Measurements from ENCODE around the gene SPATA31D3. TPM values are rescaled to one million over a fixed set of nuclear protein-coding genes. Genes with fewer than 3 reads are reported as not detected.

SPATA31D3 gene
- total and polyA plus RNA-seq, 3 donors from 2014 or later, result 3.8 to 7.9 (median 7.1) TPM

DNA sequence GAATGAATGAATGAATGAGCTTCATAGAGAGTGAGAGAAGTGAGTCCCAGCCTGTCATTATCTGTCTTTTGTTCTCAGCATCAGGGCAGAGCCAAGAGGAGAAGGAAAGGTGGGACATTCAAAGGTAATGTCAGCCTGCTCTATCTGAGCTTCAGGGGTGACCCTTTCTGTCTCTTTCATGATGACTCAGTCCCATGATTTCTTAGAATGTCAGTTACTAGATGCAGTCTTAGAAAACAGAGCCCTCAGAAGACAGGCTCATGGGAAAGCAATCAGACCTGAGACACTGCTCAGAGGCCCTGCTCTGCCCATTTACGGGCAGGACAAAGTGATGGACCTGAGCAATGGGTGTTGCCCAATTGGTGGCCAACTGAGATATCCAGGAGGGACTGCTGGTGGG lies 46.4 kb downstream of the SPATA31D3 start:
- TF ChIP-seq, protein P1, sequence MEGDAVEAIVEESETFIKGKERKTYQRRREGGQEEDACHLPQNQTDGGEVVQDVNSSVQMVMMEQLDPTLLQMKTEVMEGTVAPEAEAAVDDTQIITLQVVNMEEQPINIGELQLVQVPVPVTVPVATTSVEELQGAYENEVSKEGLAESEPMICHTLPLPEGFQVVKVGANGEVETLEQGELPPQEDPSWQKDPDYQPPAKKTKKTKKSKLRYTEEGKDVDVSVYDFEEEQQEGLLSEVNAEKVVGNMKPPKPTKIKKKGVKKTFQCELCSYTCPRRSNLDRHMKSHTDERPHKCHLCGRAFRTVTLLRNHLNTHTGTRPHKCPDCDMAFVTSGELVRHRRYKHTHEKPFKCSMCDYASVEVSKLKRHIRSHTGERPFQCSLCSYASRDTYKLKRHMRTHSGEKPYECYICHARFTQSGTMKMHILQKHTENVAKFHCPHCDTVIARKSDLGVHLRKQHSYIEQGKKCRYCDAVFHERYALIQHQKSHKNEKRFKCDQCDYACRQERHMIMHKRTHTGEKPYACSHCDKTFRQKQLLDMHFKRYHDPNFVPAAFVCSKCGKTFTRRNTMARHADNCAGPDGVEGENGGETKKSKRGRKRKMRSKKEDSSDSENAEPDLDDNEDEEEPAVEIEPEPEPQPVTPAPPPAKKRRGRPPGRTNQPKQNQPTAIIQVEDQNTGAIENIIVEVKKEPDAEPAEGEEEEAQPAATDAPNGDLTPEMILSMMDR (IDR thresholded peaks at IDR 0.05), result no peak
- no peak for TF ChIP-seq POLR2A (IDR thresholded peaks at IDR 0.05)
- Histone ChIP-seq H3K9me3 (no peaks in the 10 kb centered on the region), H3K27ac (no peak overlapping the region), H3K36me3 (ENCODE audit: low read depth, missing control alignments) (no peaks in the 10 kb centered on the region), H3K4me1 (no peaks in the 10 kb centered on the region), H3K27me3 (no peaks in the 10 kb centered on the region), H3K4me3 (no peak overlapping the region)
- intact Hi-C loops (cut with DNase I; ENCODE audit: low total_unique reads), result no loop called here
- DNase-seq, result no peak
- 93 to 100% methylated on average over 1 of the region's 1 CpG for WGBS, 2 donors

GRCh38 chr9:81993656-81994055 lies 50.4 kb downstream of the SPATA31D3 start:
- Histone ChIP-seq H3K27ac (no peak overlapping the region), H3K36me3 (ENCODE audit: low read depth, missing control alignments) (no peaks in the 10 kb centered on the region), H3K4me1 (no peaks in the 10 kb centered on the region), H3K4me3 (no peak overlapping the region), H3K9me3 (no peaks in the 10 kb centered on the region), H3K27me3 (no peaks in the 10 kb centered on the region)
- intact Hi-C loops (cut with DNase I; ENCODE audit: low total_unique reads), result no loop called here
- no peak for DNase-seq
- no peak for TF ChIP-seq POLR2A (IDR thresholded peaks at IDR 0.05)
- TF ChIP-seq, protein P1 (IDR thresholded peaks at IDR 0.05), result no peak
- 96 to 98% methylated on average over 5 of the region's 5 CpGs for WGBS, 2 donors

Other genes with a start within 250 kb of the SPATA31D3 start
- gene SPATA31D4, start 15.1 kb upstream of the SPATA31D3 start, total RNA-seq, result 1 to 10 TPM; 2.7 to 6.1 TPM
- gene SPATA31D4, start 15.1 kb upstream of the SPATA31D3 start, polyA plus RNA-seq (ENCODE audit: insufficient read depth, low read depth, low replicate concordance), result 9.4 TPM
- 10 to 100 TPM in 1 of 2 donors, 1 to 10 TPM in 1; 9.0 to 18.6 TPM for gene SPATA31D1, start 45.3 kb downstream of the SPATA31D3 start, total RNA-seq
- gene SPATA31D1, start 45.3 kb downstream of the SPATA31D3 start, polyA plus RNA-seq (ENCODE audit: insufficient read depth, low read depth, low replicate concordance), result 12.1 TPM